ENCODE data around the gene ZBTB5. TPM values are rescaled to one million over a fixed set of nuclear protein-coding genes. Genes with fewer than 3 reads are reported as not detected.

Gene ZBTB5
- total RNA-seq, 4 donors from 2014 or later: 5.6 to 7.0 (median 6.7) TPM

- in situ Hi-C loops (cut with MboI; ENCODE audit: low sequenced_read_pairs in 4 of 4) (no loop called here), intact Hi-C loops (cut with DNase I; ENCODE audit: low total_unique reads) (no loop called here)
- no peak for DNase-seq
- TF ChIP-seq CTCF (IDR thresholded peaks at IDR 0.05 in 4 of 5, conservative IDR thresholded peaks at IDR 0.05 in 1 of 5) (no peak), POLR2A (IDR thresholded peaks at IDR 0.05) (no peak)
- Histone ChIP-seq H3K4me3 (no peak overlapping the region), H3K36me3 (peaks cover 0 to 77% of the 10 kb centered on the region in 2 donors), H3K27me3 (no peaks in the 10 kb centered on the region), H3K4me1 (peaks cover 26 to 35% of the 10 kb centered on the region in 2 donors), H3K27ac (peak overlapping the region; percentile 20 to 71 (median 40)), H3K9me3 (no peaks in the 10 kb centered on the region)
- ATAC-seq: no peak
Measured at GRCh38 chr9:37438359-37438758, 26.9 kb downstream of the ZBTB5 start.

- DNase-seq: peak; percentile 23 to 84
- Histone ChIP-seq H3K4me1 (peaks cover 34 to 43% of the 10 kb centered on the region in 2 donors), H3K27me3 (no peaks in the 10 kb centered on the region), H3K27ac (peak overlapping the region; percentile 20 to 71 (median 40)), H3K9me3 (no peaks in the 10 kb centered on the region), H3K4me3 (no peak overlapping the region), H3K36me3 (peaks cover 0 to 77% of the 10 kb centered on the region in 2 donors)
- no peak for TF ChIP-seq POLR2A (IDR thresholded peaks at IDR 0.05)
- TF ChIP-seq CTCF (IDR thresholded peaks at IDR 0.05 in 4 of 5, conservative IDR thresholded peaks at IDR 0.05 in 1 of 5): no peak
- in situ Hi-C loops (cut with MboI; ENCODE audit: low sequenced_read_pairs in 4 of 4): no loop called here
- intact Hi-C loops (cut with DNase I; ENCODE audit: low total_unique reads): no loop called here
- ATAC-seq: peak; percentile 80 to 99
Measured at GRCh38 chr9:37437621-37438020, 27.6 kb downstream of the ZBTB5 start.

DNA sequence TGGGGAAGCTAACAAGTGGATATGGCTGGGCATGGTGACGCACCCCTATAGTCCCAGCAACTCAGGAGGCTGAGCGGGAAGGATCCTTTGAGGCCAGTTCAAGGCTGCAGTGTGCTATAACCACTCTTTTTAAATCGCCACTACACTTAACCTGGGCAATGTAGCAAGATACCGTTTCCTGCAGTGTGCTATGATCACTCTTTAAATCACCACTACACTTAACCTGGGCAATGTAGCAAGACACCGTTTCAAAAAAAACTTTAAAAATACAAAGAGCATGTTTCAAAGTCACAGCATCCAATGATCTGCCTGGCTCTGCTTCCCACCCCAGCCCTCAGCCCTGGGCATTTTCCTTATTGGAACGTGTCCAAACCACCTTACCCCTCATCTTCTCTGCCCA is 28.2 kb downstream of the ZBTB5 start:
- peaks cover 36 to 49% of the 10 kb centered on the region in 2 donors for H3K4me1 ChIP-seq

GRCh38 chr9:37436540-37436939 is 28.7 kb downstream of the ZBTB5 start:
- H3K4me1 ChIP-seq: peaks cover 36 to 51% of the 10 kb centered on the region in 2 donors
- in situ Hi-C loops (cut with MboI; ENCODE audit: low sequenced_read_pairs in 4 of 4): no loop called here
- DNase-seq: no peak

More for the DNA sequence above, 28.2 kb downstream of the ZBTB5 start:
- TF ChIP-seq POLR2A (IDR thresholded peaks at IDR 0.05) (no peak), CTCF (IDR thresholded peaks at IDR 0.05 in 4 of 5, conservative IDR thresholded peaks at IDR 0.05 in 1 of 5) (no peak)
- Histone ChIP-seq H3K27me3 (no peaks in the 10 kb centered on the region), H3K9me3 (no peaks in the 10 kb centered on the region), H3K4me3 (no peak overlapping the region), H3K36me3 (peaks cover 0 to 73% of the 10 kb centered on the region in 2 donors), H3K27ac (peak overlapping the region; percentile 20 to 71 (median 40))
- no peak for ATAC-seq
- intact Hi-C loops (cut with DNase I; ENCODE audit: low total_unique reads): no loop called here
- in situ Hi-C loops (cut with MboI; ENCODE audit: low sequenced_read_pairs in 4 of 4): no loop called here
- DNase-seq: no peak

More at GRCh38 chr9:37436540-37436939, 28.7 kb downstream of the ZBTB5 start:
- no peak for ATAC-seq
- no peaks in the 10 kb centered on the region for H3K9me3 ChIP-seq
- H3K4me3 ChIP-seq: no peak overlapping the region
- H3K27me3 ChIP-seq: no peaks in the 10 kb centered on the region
- H3K27ac ChIP-seq: peak overlapping the region in 2 of 4 donors; percentile 49 to 71
- TF ChIP-seq CTCF (IDR thresholded peaks at IDR 0.05 in 4 of 5, conservative IDR thresholded peaks at IDR 0.05 in 1 of 5) (no peak), POLR2A (IDR thresholded peaks at IDR 0.05) (no peak)
- intact Hi-C loops (cut with DNase I; ENCODE audit: low total_unique reads): no loop called here
- H3K36me3 ChIP-seq: peaks cover 0 to 68% of the 10 kb centered on the region in 2 donors

Data from gastrocnemius medialis (tissue), 4 donors.